WTC11 (cell line): Measurements from ENCODE around the gene COL17A1. TPM values are rescaled to one million over a fixed set of nuclear protein-coding genes. Genes with fewer than 3 reads are reported as not detected.

Experiments used
- ATAC-seq: fragments of 200-7000 bp; cut with Tn5 transposase; 2 replicates; pipeline ENCODE4 v1.10.0; 2021; ENCODE audit warnings: mild to moderate bottlenecking, moderate library complexity
- CTCF ChIA-PET: fragments of 300-600 bp; sonication (Branson Sonifier 250); formaldehyde crosslinking; loops from one replicate; lab custom pipeline; 2021; ENCODE audit warnings: antibody characterized with exemption; lab: Charles Lee
- POLR2A ChIA-PET: fragments of 350-600 bp; sonication (Branson Sonifier 250); formaldehyde crosslinking; loops from one replicate; lab custom pipeline; 2021; ENCODE audit warnings: antibody characterized with exemption; lab: Charles Lee
- DNase-seq: peaks from one replicate; pipeline ENCODE4 v3.0.0; 2021; ENCODE audit warnings: low spot score
- H3K27ac Mint-ChIP-seq: 2 replicates; pipeline ENCODE4 v1.8.0; 2021; ENCODE audit warnings: mixed read lengths
- H3K27me3 Mint-ChIP-seq: 2 replicates; pipeline ENCODE4 v1.8.0; 2021; ENCODE audit warnings: low read depth, mild to moderate bottlenecking, moderate library complexity, mixed read lengths
- H3K36me3 Mint-ChIP-seq: 2 replicates; pipeline ENCODE4 v1.8.0; 2021; ENCODE audit warnings: mixed read lengths
- H3K4me1 Mint-ChIP-seq: 2 replicates; pipeline ENCODE4 v1.8.0; 2022; ENCODE audit warnings: mixed read lengths
- H3K4me3 Mint-ChIP-seq: 2 replicates; pipeline ENCODE4 v1.8.0; 2021; ENCODE audit warnings: mild to moderate bottlenecking, moderate library complexity, mixed read lengths
- H3K9me3 Mint-ChIP-seq: 2 replicates; pipeline ENCODE4 v1.8.0; 2021; ENCODE audit warnings: mixed read lengths
- CREM ChIP-seq: sonication (generic); formaldehyde crosslinking; IDR thresholded peaks from 2 replicates; pipeline ENCODE4 v1.8.1; 2022; ENCODE audit warnings: mild to moderate bottlenecking, missing genetic modification reagents, moderate library complexity
- CTCF ChIP-seq: fragments of 200-600 bp; IDR thresholded peaks from 2 replicates; pipeline ENCODE4 v1.8.0; 2022; ENCODE audit warnings: antibody characterized with exemption
- ZNF121 ChIP-seq: sonication (generic); formaldehyde crosslinking; IDR thresholded peaks from 2 replicates; pipeline ENCODE4 v1.8.0; 2023; ENCODE audit warnings: missing genetic modification reagents
- microRNA-seq: library from miRNA; unstranded; fragments of <30 nt; microRNA quantifications from one replicate; pipeline ENCODE4 v1.2.0, GENCODE V29; 2022; ENCODE audit warnings: borderline number of aligned reads
- total RNA-seq: library from RNA; stranded (reverse); gene quantifications from 3 replicates; pipeline ENCODE4 v1.2.3, GENCODE V29; 2021

The COL17A1 gene
- total RNA-seq, 1 experiment from 2014 or later: 1.5 TPM

- H3K27ac Mint-ChIP-seq: no peak overlapping the region
- H3K9me3 Mint-ChIP-seq: no peaks in the 10 kb centered on the region
- ChIA-PET CTCF (interaction anchor here (0.5 to 2.1 kb wide), 16 partner anchors 11 to 292 kb away, joined by 3 to 11 read pairs (median 4); partner anchors contain the start of genes SFR1 and STN1), POLR2A (interaction anchor here (0.6 kb wide), 1 partner anchor 95 kb away, joined by 4 read pairs; no protein-coding TSS in a partner anchor)
- peaks cover 13% of the 10 kb centered on the region for H3K4me1 Mint-ChIP-seq
- DNase-seq (peak; percentile 61), ATAC-seq (peak; percentile 98)
- no peaks in the 10 kb centered on the region for H3K27me3 Mint-ChIP-seq
- no peak overlapping the region for H3K4me3 Mint-ChIP-seq
- TF ChIP-seq CTCF (0 out of 2 replicates have a peak, but pooled peaks have one; percentile 14), CREM (no peak), ZNF121 (CRISPR knock-in tag) (peak; percentile 99)
- no peaks in the 10 kb centered on the region for H3K36me3 Mint-ChIP-seq
Observed at GRCh38 chr10:103982639-103983038, 103.0 kb downstream of the COL17A1 start.

Small RNA genes within 50 kb of the gene (microRNA-seq; reads per million reads assigned to microRNA genes)
- not detected for gene MIR936

Other genes starting within 250 kb of the COL17A1 start
- 15.7 to 17.9 TPM (median 17.4 TPM) in 3 replicates for gene SH3PXD2A, start 230.3 kb downstream of the COL17A1 start, total RNA-seq
- 13.9 to 18.7 TPM (median 15.0 TPM) in 3 replicates for gene STN1, start 167.7 kb downstream of the COL17A1 start, total RNA-seq
- 17.6 to 19.2 TPM (median 18.9 TPM) in 3 replicates for gene SLK, start 118.7 kb downstream of the COL17A1 start, total RNA-seq
- 9.2 to 11.6 TPM (median 9.9 TPM) in 3 replicates for gene SFR1, start 36.3 kb upstream of the COL17A1 start, total RNA-seq
- gene CFAP43, start 146.5 kb upstream of the COL17A1 start, total RNA-seq: 0.42 to 0.69 TPM (median 0.44 TPM) in 3 replicates
- 87.9 to 99.5 TPM (median 99.2 TPM) in 3 replicates for gene GSTO1, start 169.0 kb upstream of the COL17A1 start, total RNA-seq
- 10.7 to 18.7 TPM (median 17.6 TPM) in 3 replicates for gene GSTO2, start 183.3 kb upstream of the COL17A1 start, total RNA-seq